PFSK-1 (cell line): ENCODE results near the gene CYSLTR2.

ENCODE experiments used
- FOXP2 ChIP-seq: optimal IDR thresholded peaks from 2 replicates; pipeline ENCODE3; 2011; ENCODE audit warnings: borderline replicate concordance, control low read depth, inconsistent platforms; ENCODE audit not compliant: insufficient read depth; ENCODE audit errors: extremely low read length, extremely low read depth
- POLR2AphosphoS5 ChIP-seq: IDR thresholded peaks from 2 replicates; pipeline ENCODE4 v1.6.1; 2012; ENCODE audit warnings: low read depth, mild to moderate bottlenecking, control low read depth, low read length, moderate library complexity
- REST ChIP-seq, 2 experiments: IDR thresholded peaks; 2 replicates each; pipeline versions ENCODE4 v1.6.1 to v1.8.0; 2011 to 2012; ENCODE audit warnings: low read depth in 2 of 2, low read length in 2 of 2, control low read depth in 1 of 2, inconsistent platforms in 1 of 2, mild to moderate bottlenecking in 1 of 2, moderate library complexity in 1 of 2; ENCODE audit not compliant: insufficient read depth in 1 of 2
- SIN3A ChIP-seq: IDR thresholded peaks from 2 replicates; pipeline ENCODE4 v1.6.1; 2012; ENCODE audit warnings: mild to moderate bottlenecking, low read length, moderate library complexity, borderline replicate concordance; ENCODE audit not compliant: insufficient read depth
- TAF1 ChIP-seq: IDR thresholded peaks from 2 replicates; pipeline ENCODE4 v1.6.1; 2012; ENCODE audit warnings: low read length, control low read depth, borderline replicate concordance; ENCODE audit not compliant: insufficient read depth

GRCh38 chr13:48723168-48723567 lies 69.4 kb downstream of the CYSLTR2 start:
- TF ChIP-seq POLR2AphosphoS5 (no peak), TAF1 (no peak), REST (IDR thresholded peaks at IDR 0.05; ENCODE audit: insufficient read depth in 1 of 2, low read depth in 2 of 2, low read length in 2 of 2) (no peak), SIN3A (no peak), FOXP2 (no peak)
